Islet of Langerhans (tissue), 1 donor: ENCODE data around the gene NEO1.
A peak's percentile ranks its signal among the peaks of the same experiment; 100 is the strongest.

Experiments used
- FAIRE-seq: peaks from one replicate; lab custom pipeline; 2011; peaks lifted over from hg19 to GRCh38; lab: Jason Lieb, UNC

NEO1 gene

DNA sequence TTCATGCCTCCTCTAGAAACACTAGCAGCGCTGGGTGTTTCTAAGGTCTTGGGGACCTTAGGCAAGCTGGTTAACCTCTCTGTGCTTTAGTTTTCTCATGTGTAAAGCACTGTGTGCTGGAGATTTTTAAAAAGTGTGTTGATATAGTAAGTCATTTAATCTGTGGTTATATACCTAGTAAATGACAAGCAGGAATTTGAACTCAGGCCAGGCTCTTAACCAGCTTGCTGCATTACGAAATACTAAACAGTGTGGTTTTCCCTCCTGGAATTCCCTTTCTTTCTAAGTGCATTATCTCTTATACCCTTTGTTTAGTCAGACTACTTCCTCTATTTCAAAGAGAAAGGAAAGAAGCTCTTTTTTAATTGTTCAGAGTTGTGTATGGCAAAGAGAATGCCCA is 26.5 kb downstream of the NEO1 start:
- FAIRE-seq: no peak

DNA sequence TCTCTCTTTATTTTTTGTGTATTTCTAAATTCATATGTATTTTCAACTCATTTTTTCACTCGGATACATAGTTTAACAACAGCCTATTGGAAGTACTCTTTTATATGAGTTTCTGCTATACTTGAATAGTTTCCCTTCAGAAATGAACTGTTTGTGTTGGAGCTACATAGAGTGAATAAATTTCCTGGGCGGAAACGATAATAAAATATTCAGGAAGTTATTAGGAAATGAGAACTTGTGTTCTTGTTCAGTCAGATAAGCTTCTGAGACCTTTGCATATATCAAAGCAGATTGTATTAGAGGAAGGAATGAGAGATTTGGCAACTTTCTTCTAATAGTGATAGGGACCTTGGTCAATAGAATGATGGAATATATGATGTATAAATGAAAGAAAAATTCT is 27.3 kb downstream of the NEO1 start:
- no peak for FAIRE-seq

DNA sequence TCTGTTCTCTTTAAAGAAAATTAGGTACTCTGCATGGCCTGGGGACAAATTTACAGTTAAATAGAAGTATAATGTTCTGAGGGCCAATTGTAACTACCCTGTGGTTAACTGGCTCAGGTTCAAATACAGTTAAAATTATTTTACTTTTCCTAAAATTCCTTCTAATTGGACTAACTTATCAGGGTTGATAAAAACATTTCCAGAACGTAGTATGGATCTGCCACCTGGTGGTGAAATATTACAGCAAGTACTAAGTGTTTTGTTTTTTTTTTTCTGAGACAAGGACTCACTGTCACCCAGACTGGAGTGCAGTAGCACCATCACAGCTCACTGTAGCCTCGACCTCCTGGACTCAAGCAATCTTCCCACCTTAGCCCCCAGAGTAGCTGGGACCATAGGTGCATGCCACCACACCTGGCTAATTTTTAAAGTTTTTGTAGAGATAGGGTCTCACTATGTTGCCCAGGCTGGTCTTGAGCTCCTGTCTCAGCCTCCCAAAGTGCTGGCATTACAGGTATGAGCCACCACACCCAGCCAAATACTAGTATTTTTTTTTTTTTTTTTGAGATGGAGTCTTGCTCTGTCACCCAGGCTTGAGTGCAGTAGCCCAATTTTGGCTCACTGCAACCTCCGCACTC is 29.2 kb downstream of the NEO1 start:
- peak; percentile 99 for FAIRE-seq

DNA sequence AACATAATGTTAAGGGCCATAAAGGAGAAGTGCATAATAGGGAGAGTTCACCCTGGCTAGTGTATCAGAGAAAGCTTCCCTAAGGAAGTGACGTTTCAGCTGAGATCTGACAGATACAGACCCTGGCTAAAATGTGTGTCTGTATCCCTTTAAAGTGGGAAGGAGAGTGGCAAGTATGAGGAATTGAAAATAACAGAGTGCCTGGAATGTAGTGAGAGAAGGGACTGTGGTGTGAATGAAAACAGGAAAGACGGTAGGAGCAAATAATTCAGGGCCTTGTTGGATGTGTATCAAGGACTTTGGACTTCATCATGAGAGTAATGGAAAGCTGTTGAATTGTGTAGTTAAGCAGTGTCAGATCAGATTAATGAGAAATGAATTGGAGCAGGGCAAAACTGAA is 30.5 kb downstream of the NEO1 start:
- FAIRE-seq: peak; percentile 96

DNA sequence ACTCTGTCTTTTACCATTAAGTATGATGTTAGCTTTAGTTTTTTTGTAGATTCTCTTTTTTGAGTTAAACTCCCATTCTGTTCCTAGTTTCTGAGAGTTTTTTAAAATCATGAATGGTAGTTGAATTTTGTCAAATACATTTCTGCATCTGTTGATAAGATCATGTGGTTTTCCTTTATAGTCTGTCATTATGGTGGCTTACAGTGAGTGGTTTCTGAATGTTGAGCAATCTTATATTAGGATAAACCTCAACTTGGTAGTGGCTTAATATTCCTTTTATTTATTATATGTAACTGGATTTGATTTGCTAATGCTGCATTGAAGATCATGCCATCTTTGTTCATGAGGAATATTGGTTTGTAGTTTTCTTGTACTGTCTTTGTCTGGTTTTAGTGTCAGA is 34.8 kb downstream of the NEO1 start:
- no peak for FAIRE-seq

DNA sequence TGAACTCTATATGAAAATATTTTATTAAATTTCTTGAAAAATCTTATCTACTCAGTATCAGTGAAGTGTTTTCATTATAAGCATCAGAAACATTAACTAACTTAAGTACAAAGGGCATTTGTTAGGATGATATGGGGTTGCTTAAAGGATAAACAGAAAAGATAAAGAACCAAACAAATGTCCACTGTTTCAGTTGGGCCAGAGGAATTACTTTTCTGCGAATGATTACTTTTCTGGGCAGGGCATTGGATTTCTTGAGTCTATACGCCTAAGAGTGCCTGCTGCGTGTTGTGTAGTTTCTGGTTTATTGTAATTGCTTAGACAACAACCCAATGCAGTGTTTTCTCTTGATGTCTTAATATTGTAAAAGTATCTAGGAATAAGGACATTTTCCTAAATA is 52.8 kb downstream of the NEO1 start:
- no peak for FAIRE-seq

DNA sequence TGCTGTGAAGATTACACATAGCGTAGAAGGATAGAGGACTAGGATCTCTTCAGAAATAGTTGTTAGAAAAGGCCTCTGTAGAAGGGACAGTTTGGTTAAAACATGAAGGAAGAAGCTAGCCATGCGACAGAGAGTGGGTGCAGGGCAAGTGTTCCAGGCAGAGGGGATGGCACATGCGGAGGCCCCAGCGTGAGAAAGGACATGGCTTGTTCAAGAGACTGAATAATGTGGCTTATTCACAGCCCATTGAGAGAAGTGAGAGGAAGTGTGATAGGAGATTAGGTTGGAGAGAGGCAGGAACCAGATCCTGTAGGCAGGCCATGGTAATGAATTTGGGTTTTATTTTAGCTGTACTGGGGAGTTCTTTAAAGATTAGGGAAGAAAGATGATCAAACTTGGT is 56.4 kb downstream of the NEO1 start:
- no peak for FAIRE-seq

DNA sequence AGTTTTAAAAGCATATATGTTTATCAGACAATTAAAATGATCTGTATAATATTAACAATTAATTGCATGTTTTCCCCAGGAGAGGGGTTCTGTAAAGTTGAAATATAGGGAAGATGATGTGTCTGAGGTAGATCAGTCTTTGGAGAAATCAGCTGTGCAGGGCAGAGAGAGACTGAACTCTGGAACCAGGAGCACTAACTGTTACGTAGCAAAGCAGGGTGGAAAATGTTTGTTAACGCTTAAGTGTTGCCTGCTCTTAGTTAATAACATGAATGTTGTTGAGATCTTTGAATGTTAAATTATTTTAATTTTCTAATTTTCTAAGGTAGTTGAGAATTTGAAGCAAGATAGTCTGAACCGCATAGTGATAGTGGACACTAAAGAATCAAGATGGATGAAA is 57.5 kb downstream of the NEO1 start:
- no peak for FAIRE-seq

DNA sequence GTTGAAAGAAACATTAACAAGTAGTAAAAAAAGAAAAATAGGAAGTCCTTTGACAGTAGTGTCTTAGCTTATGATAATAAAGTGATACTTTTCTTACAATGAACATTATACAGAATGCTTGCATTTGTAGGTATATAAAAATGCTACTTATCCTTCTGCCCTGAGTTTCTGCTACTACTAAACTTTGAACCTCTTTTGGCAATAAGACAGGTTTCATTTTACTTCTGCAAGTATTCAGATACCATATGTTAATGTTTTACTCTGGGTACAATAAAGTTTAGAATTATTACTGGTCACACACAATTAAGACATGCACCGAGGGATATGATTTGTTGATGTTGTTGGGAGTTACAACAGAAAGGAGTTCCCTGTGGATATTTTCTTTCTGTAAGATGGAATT is 57.9 kb downstream of the NEO1 start:
- no peak for FAIRE-seq

DNA sequence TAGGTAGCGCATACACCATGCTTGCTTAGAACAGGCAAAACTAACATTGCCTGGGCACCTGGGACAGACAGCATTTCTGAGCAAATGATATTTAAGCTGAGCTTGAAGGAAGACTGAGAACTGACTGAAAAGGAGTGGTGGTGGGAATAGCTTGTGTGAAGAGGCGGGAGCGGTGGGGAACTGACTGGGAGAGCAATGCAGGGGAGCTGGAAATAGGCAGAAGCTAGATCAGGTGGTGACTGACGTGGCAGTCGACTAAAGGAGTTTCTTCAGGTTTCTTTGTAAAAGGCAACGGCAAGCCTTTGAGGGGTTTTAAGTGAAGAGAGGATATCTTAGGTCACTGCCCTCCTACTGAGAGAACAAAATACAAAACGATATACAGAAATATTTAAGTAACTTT is 61.8 kb downstream of the NEO1 start:
- FAIRE-seq: no peak

DNA sequence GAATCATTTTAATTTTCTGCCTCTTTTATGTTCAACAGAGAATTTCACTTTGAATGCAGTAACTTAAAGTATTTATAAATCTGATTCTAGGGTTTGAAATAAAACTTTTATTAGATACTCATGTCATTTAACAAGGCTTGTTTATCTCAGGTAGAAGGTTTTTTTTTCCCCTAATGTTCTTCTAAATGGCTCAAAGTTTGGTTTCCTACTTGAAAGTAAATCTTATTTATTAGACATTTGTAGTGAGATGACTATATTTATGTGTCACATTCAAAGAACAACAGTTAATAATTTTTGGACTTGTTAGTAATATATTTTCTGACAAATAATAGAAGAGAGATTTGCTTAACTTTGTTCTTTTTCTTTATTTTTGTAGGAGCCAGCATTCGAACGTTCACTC is 63.9 kb downstream of the NEO1 start:
- FAIRE-seq: peak; percentile 85

DNA sequence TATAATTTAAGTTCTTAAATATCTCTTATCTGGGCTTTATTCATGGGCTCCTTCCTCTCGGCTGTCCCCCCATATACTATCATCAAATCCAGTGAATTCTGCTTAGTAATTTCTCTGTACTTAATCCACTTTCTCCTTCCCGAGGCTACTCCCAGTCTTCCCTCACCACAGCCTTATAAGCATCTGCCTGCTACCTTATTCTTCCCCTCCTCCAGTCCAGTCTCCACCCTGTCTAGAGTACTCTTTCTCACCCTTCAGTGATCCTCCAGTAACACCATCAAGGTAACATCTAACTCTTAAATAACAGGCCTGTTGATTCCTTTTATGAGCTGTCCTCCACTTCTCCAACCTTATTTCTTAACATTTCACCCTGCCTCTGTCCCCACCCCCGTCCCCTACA is 65.8 kb downstream of the NEO1 start:
- FAIRE-seq: no peak

DNA sequence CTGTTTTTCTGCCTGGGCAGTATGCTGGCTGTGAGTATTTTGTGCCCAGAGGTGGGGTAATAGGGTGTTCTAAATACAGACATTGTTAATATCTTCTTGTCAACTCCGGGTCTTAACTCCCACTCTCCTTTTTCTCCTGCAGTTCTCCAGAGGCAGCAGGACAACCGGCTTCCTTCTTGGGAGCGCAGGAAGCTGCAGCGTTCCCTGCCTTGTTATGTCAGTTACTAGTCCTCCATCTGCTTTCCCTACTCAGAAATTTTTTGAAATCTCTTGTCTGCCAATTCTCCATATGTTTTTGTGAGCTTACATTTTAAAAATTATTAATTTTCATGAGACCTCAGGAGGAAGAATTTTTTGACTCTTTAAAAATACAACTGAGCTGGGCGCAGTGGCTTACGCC is 67.2 kb downstream of the NEO1 start:
- FAIRE-seq: no peak

DNA sequence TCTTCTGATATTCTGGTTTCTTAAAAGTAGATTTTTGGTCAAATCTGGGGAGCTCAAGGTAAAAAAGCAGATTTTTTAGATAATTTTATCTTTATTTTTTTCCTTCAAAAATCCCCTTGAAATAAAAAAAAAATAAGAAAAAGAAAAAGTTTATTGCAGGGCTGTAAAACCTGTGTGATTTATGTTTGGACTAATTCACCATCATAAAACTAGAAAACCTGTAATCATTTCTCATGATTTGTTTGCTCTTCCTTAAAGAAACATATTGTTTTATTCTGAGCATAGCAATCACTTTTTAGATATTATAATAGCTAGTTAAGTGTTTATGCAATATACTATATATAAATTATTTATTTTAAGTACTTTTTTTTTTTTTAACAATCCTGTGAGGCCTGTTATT is 68.0 kb downstream of the NEO1 start:
- peak; percentile 71 for FAIRE-seq

DNA sequence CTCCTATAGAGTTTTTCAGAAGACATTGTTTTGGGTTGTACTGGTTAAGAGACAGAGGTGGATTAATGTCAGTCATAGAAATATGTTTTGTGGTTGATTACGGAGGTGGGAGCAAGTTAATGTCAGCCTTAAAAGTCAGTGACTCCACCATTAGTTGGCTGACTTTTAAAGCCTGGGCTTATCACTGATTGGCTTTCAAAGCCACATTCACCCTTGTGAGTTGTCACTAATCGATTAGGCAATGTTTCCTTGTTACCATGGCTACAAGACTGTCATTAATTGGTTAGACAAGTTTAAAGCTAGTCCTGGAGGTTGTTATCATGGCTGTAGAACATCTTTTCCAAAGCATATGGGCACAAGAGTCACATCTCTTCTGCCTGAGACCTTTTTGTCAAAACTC is 73.0 kb downstream of the NEO1 start:
- no peak for FAIRE-seq

DNA sequence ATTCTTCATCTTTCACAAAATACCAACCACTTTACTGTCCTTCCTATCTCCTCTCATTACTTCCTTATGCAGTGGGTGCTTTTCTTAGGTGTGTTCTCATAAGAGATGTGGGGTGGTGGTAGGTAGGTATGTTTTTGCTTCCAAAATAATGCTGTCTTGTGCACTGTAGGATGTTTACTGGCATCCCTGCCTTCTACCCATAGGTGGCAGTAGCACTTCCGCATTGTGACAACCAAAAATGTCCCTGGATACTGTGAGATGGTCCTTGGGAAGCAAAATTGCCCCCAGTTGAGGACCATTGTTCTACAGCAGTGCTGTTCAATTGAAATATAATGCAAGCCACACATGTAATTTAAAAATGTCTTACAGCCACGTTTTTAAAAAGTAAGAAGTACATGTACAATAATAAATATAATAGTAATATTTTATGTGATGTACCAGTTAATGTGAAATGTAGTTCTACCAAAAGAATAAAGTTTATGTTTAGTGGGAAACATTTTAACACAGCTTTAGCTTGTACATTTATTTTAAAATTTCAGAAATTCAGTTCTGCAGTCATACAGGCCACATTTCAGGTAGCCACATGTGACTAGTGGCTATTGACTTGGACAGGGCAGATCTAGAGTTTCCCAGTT is 75.2 kb downstream of the NEO1 start:
- peak; percentile 62 for FAIRE-seq

DNA sequence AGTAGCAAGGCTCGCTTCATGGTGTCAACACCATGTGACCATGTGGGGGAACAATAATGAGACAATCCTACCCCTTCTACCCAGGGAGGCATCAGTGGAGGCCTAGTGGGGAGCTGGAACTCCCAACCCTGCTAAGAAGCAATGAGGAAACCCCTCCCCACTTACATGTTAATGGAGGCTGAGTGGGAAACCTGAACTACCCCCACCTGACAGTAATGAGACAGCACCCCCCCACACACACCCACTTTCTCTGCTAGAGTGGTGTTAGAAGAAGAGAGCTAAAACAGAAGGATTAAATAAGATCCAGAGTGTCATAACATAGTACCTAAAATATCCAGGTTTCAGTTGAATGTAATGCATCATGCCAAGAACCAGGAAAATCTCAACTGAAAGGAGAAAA is 78.6 kb downstream of the NEO1 start:
- no peak for FAIRE-seq

DNA sequence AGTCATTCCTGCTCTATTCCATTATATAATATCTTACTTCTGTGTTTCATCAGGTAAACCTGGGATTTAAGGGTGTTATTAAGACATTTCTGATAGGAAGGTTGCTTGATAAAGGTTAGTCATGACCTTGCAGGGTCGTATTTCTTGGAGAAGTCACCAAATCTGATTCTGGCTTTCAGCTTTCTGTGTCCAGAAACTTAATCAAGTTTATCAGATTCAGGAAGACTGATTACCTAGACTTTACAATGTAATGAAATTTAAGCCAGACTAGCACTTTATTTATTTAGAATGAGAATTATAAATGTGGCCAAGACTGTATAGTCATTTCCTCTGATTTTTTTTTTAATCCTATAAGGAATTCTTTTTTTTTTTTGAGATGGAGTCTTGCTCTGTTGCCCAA is 81.9 kb downstream of the NEO1 start:
- no peak for FAIRE-seq

DNA sequence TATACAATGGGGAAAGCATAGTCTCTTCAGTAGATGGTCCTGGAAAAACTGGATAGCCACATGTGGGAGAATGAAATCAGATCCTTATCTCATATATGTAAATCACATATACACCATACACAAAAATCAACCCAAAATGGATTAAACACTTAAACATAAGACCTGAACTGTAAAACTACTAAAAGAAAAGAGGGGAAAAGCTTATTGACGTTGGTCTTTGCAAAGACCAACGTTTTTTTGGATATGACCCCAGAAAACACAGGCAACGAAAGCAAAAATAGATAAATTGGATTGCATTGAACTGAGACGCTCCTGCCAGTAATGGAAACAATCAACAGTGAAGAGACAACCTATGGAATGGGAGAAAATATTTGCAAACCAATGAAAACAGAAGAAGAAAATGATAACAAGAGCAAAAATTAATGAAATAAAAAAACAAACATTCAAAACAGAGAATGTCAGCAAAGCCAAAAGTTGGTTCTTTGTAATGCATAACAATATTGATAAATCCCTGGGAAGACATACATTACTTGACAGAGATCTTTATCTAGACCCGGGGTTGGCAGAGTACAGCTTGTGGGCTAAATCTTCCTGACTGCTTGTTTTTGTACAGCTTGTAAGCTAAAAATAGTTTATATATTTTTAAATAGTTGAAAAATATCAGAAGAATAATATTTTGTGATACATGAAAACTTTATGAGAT is 86.9 kb downstream of the NEO1 start:
- no peak for FAIRE-seq

DNA sequence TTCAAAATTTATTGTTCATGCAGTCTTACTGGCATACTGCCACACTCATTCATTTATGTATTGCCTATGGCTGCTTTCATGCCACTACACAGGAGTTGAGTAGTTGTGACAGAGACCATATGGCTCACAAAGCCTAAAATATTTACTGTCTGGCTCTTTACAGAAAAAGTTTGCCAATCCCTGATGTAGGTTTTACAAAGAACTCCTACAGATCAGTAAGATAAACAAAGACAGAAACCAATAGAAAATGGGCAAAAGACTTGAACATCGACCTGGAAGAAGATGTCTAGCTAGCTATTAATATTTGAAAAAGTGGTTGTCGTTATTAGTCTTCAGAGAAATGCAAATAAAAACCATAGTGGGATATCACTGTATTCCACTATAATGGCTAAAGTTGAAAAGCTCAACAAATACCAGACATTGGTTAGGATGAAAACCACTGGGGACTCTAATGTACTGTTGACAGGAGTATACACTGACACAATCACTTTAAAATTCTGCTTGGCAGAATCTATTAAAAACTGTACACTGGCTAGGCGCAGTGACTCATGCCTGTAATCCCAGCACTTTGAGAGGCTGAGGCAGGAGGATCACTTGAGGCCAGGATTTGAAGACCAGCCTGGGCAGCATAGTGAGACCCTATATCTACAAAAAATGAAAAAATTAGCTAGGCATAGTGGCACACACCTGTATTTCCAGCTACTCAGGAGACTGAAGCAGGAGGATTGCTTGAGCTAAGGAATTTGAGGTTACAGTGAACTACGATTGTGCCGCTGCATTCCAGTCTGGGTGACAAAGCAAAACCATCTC is 87.7 kb downstream of the NEO1 start:
- FAIRE-seq: no peak

DNA sequence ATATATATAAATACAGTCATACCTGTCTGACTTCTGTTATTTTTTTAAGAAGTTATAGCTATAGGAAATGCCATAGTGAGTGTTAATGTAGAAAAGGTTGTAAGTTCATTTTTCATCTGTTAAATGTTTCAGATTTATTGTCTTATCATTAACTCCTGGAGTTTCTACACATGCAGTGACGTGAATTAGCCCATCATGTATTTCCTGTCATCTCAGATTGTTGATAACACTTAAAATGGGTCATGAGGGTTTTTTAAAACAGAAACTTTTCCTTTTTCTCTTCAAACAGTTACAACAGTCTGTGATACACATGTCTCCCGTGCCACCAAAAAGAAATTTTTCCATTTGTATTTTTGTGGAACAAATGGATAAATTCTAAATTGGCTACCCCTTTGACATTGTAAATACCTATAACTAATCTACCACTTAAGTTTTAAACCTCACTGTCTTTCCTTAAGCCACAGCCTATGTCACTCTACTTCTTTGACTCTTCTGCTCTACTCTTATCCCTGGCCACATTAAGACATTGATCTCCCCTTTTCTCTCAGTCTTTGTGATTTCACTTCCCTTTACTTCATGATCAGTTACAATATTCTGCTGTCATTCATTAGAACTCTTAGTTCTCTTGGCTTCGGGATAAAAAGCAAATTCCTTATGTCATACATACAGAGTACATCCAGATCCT is 89.1 kb downstream of the NEO1 start:
- no peak for FAIRE-seq
